Esophagus muscularis mucosa (tissue), 4 donors: ENCODE measurements around the gene IKZF1. TPM values are rescaled to one million over a fixed set of nuclear protein-coding genes. Genes with fewer than 3 reads are reported as not detected.

Experiments used
- DNase-seq: peaks from one replicate; pipeline ENCODE4 v3.0.0-alpha.2; 2017; ENCODE audit errors: extremely low spot score
- H3K27ac ChIP-seq, 4 donors: fragments of 200-600 bp; sonication (generic); replicated peaks in 1 of 4; 1 replicate in 3 of 4; 2 replicates in 1 of 4; pipeline ENCODE4 v1.5.1; 2016 to 2019; ENCODE audit warnings: mild to moderate bottlenecking in 1 of 4
- H3K27me3 ChIP-seq, 4 donors: fragments of 200-600 bp; sonication (generic); one replicate each; pipeline versions ENCODE4 v1.5.1 to v1.6.0; 2016 to 2019
- H3K36me3 ChIP-seq, 4 donors: fragments of 200-600 bp; sonication (generic); one replicate each; pipeline ENCODE4 v1.5.1; 2016 to 2019
- H3K4me1 ChIP-seq, 4 donors: fragments of 200-600 bp; sonication (generic); one replicate each; pipeline ENCODE4 v1.5.1; 2016 to 2019
- H3K4me3 ChIP-seq, 4 donors: fragments of 200-600 bp; sonication (generic); 1 replicate in 2 of 4; 2 replicates in 2 of 4; pipeline ENCODE4 v1.5.1; 2016 to 2019; ENCODE audit warnings: mild to moderate bottlenecking in 4 of 4, moderate library complexity in 1 of 4
- H3K9me3 ChIP-seq, 4 donors: fragments of 200-600 bp; sonication (generic); 1 replicate in 3 of 4; 2 replicates in 1 of 4; pipeline ENCODE4 v1.5.1; 2016 to 2019
- EP300 ChIP-seq: sonication (generic); formaldehyde crosslinking; IDR thresholded peaks from one replicate; pipeline ENCODE4 v1.6.1; 2017; ENCODE audit warnings: antibody characterized with exemption
- POLR2A ChIP-seq: fragments of 450-650 bp; IDR thresholded peaks from one replicate; pipeline ENCODE4 v1.6.1; 2017; ENCODE audit warnings: antibody characterized with exemption, moderate library complexity, mild to moderate bottlenecking, low read depth
- POLR2AphosphoS5 ChIP-seq, 2 donors: sonication (generic); formaldehyde crosslinking; IDR thresholded peaks; one replicate each; pipeline ENCODE4 v1.6.1; 2017; ENCODE audit warnings: antibody characterized with exemption in 2 of 2
- WGBS: methylation state at CpG from one replicate; pipeline ENCODE4 v1.1.5; 2018; 5-methylcytosine and 5-hydroxymethylcytosine counted together
- intact Hi-C: fragments of 100-400 bp; cut with DNase I; formaldehyde crosslinking; loops from one replicate; pipeline ENCODE4 v1.15.1; 2023
- total RNA-seq, 4 donors: library from RNA; depleted of rRNA; stranded (reverse); fragments of >200 nt; gene quantifications; one replicate each; pipeline versions ENCODE4 v1.1.0 to v1.2.1, GENCODE V29; 2016
- TF ChIP-seq, protein P1 (sequence below), 3 experiments: fragments of 200-600 bp in 2 of 3; fragments of 450-650 bp in 1 of 3; sonication (generic) in 2 of 3; IDR thresholded peaks; one replicate each; pipeline ENCODE4 v1.5.1; 2017 to 2019; ENCODE audit warnings: antibody characterized with exemption in 3 of 3, mild to moderate bottlenecking in 2 of 3, moderate library complexity in 1 of 3

The IKZF1 gene
- total RNA-seq, 4 donors from 2014 or later: 3.6 to 17.7 (median 9.2) TPM

DNA sequence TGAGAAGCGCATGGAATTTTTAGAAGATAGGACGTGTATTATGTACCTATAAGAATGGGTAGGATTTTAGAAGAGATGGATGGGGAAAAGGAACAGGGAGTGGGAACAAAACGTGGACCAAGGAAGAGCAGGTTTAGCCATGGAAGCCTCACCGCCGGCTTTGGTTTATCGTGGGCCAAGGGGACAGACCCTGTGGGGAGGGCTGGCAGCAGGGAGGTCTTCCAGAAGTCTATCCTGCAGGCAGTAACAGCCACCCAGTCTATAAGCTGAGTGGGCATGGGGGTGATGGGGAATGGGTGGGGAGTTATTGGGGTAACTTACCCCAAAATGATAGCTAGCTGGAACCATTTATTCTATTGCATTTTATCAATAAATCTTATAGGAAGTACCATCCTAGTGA lies 44.9 kb downstream of the IKZF1 start:
- Histone ChIP-seq H3K36me3 (no peaks in the 10 kb centered on the region), H3K9me3 (no peaks in the 10 kb centered on the region), H3K27me3 (peaks cover 0 to 20% (median 0%) of the 10 kb centered on the region in 4 donors), H3K27ac (no peak overlapping the region), H3K4me3 (no peak overlapping the region), H3K4me1 (no peaks in the 10 kb centered on the region)
- TF ChIP-seq EP300 (no peak), POLR2A (no peak), POLR2AphosphoS5 (IDR thresholded peaks at IDR 0.05) (no peak)
- TF ChIP-seq, protein P1, sequence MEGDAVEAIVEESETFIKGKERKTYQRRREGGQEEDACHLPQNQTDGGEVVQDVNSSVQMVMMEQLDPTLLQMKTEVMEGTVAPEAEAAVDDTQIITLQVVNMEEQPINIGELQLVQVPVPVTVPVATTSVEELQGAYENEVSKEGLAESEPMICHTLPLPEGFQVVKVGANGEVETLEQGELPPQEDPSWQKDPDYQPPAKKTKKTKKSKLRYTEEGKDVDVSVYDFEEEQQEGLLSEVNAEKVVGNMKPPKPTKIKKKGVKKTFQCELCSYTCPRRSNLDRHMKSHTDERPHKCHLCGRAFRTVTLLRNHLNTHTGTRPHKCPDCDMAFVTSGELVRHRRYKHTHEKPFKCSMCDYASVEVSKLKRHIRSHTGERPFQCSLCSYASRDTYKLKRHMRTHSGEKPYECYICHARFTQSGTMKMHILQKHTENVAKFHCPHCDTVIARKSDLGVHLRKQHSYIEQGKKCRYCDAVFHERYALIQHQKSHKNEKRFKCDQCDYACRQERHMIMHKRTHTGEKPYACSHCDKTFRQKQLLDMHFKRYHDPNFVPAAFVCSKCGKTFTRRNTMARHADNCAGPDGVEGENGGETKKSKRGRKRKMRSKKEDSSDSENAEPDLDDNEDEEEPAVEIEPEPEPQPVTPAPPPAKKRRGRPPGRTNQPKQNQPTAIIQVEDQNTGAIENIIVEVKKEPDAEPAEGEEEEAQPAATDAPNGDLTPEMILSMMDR (IDR thresholded peaks at IDR 0.05): no peak
- intact Hi-C loops: no loop called here
- WGBS: 78% methylated on average over 6 of the region's 6 CpGs
- no peak for DNase-seq

- 84% methylated on average over 16 of the region's 18 CpGs for WGBS
- Histone ChIP-seq H3K9me3 (no peaks in the 10 kb centered on the region), H3K27ac (no peak overlapping the region), H3K4me1 (no peaks in the 10 kb centered on the region), H3K4me3 (no peak overlapping the region), H3K27me3 (peaks cover 0 to 20% (median 0%) of the 10 kb centered on the region in 4 donors), H3K36me3 (no peaks in the 10 kb centered on the region)
- intact Hi-C loops: no loop called here
- DNase-seq: no peak
- TF ChIP-seq POLR2A (no peak), POLR2AphosphoS5 (IDR thresholded peaks at IDR 0.05) (no peak), EP300 (no peak)
- TF ChIP-seq, protein P1 (IDR thresholded peaks at IDR 0.05): no peak
Observed at GRCh38 chr7:50349963-50350944, 45.7 kb downstream of the IKZF1 start.

DNA sequence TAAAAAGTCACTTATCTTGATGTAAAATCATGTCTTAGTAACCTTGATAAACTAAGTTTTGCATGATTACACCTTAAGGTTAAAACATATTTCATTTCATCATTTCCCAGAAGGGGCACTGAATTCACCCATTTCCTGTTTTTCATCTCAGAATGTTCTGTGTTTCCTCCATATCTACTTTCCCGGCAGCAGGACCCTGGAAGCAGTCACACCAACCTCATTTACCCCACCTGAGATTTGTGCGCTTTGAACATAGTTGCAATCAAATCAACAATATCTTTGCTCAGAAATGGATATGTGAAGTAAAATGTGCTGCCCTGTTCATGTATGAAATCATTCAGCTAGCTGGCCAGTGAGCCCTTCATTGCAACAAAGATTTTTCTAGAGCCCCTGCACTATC lies 46.8 kb downstream of the IKZF1 start:
- intact Hi-C loops: no loop called here
- TF ChIP-seq, protein P1 (IDR thresholded peaks at IDR 0.05): no peak
- TF ChIP-seq POLR2A (no peak), EP300 (no peak), POLR2AphosphoS5 (IDR thresholded peaks at IDR 0.05) (no peak)
- Histone ChIP-seq H3K4me3 (no peak overlapping the region), H3K27me3 (peaks cover 0 to 20% (median 0%) of the 10 kb centered on the region in 4 donors), H3K36me3 (no peaks in the 10 kb centered on the region), H3K27ac (no peak overlapping the region), H3K4me1 (no peaks in the 10 kb centered on the region), H3K9me3 (no peaks in the 10 kb centered on the region)
- DNase-seq: no peak
- WGBS: 76% methylated on average over 2 of the region's 2 CpGs

GRCh38 chr7:50352282-50352681 lies 47.8 kb downstream of the IKZF1 start:
- H3K4me3 ChIP-seq: no peak overlapping the region
- no peak for DNase-seq
- no peaks in the 10 kb centered on the region for H3K4me1 ChIP-seq
- 80% methylated on average over 3 of the region's 3 CpGs for WGBS
- no peaks in the 10 kb centered on the region for H3K36me3 ChIP-seq
- no peak overlapping the region for H3K27ac ChIP-seq
- TF ChIP-seq, protein P1 (IDR thresholded peaks at IDR 0.05): no peak
- TF ChIP-seq POLR2AphosphoS5 (IDR thresholded peaks at IDR 0.05) (no peak), EP300 (no peak), POLR2A (no peak)
- intact Hi-C loops: no loop called here
- no peaks in the 10 kb centered on the region for H3K9me3 ChIP-seq
- peaks cover 0 to 20% (median 0%) of the 10 kb centered on the region in 4 donors for H3K27me3 ChIP-seq
